NB4 (cell line): Measurements from ENCODE around the gene ANGEL1.

Experiments used
- DNase-seq: peaks from one replicate; pipeline ENCODE4 v3.0.0; 2010; ENCODE audit warnings: low read depth
- H3K4me3 ChIP-seq: one replicate; pipeline ENCODE4 v1.5.1; 2011; ENCODE audit warnings: mild to moderate bottlenecking, low read depth, low read length, moderate library complexity
- CTCF ChIP-seq: IDR thresholded peaks from one replicate; pipeline ENCODE4 v1.5.1; 2012; ENCODE audit warnings: low read depth, low read length
- MAX ChIP-seq: IDR thresholded peaks from 2 replicates; pipeline ENCODE4 v1.6.1; 2011; ENCODE audit warnings: low read depth, low read length
- MYC ChIP-seq: IDR thresholded peaks from 2 replicates; pipeline ENCODE4 v1.6.1; 2011; ENCODE audit warnings: low read depth, low read length
- POLR2A ChIP-seq: IDR thresholded peaks from 2 replicates; pipeline ENCODE4 v1.6.1; 2011; ENCODE audit warnings: mild to moderate bottlenecking; ENCODE audit not compliant: insufficient read length; ENCODE audit errors: extremely low read depth

ANGEL1 gene

GRCh38 chr14:76780875-76781647 lies 31.6 kb downstream of the ANGEL1 start:
- no peak for TF ChIP-seq MAX
- no peak overlapping the region for H3K4me3 ChIP-seq
- DNase-seq, result no peak

- no peak overlapping the region for H3K4me3 ChIP-seq
- no peak for DNase-seq
- TF ChIP-seq POLR2A (no peak), MYC (no peak), CTCF (no peak), MAX (no peak)
Observed at GRCh38 chr14:76780360-76780759, 32.3 kb downstream of the ANGEL1 start.

GRCh38 chr14:76780058-76780345 lies 32.7 kb downstream of the ANGEL1 start:
- TF ChIP-seq CTCF, result no peak
- no peak for TF ChIP-seq POLR2A
- TF ChIP-seq MYC, result no peak
- TF ChIP-seq MAX, result no peak
- no peak for DNase-seq
- H3K4me3 ChIP-seq, result no peak overlapping the region

GRCh38 chr14:76779221-76780057 lies 33.2 kb downstream of the ANGEL1 start:
- TF ChIP-seq MYC (no peak), MAX (no peak), CTCF (no peak), POLR2A (no peak)
- DNase-seq, result no peak
- no peak overlapping the region for H3K4me3 ChIP-seq

GRCh38 chr14:76778546-76779215 lies 34.0 kb downstream of the ANGEL1 start:
- no peak for DNase-seq
- TF ChIP-seq CTCF (no peak), MAX (no peak), POLR2A (no peak), MYC (no peak)
- H3K4me3 ChIP-seq, result no peak overlapping the region

GRCh38 chr14:76777721-76778120 lies 35.0 kb downstream of the ANGEL1 start:
- TF ChIP-seq MAX (no peak), CTCF (no peak), MYC (no peak), POLR2A (no peak)
- no peak overlapping the region for H3K4me3 ChIP-seq
- DNase-seq, result no peak
